ENCODE measurements around the gene RMDN2.

DNA sequence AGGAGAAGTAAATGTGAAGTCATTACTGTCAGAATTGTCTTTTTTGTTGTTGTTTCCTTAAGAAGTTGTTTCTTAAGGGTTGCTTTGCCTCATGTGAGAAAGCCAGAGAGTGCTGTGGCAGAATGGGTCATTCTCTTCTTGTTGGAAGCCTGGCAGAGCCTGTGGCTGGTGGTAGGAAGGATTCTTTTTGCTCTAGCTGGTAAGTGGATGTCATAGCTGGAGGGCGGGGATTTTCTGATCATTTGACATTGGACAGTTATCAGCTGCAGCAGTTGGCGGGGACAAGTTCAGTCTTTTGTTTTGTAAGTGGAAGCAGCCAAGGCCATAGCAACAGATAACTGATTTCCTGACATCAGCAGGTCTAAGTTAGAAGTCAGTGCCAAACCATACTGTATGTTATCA, 5.5 kb upstream of the RMDN2 start:
- TF ChIP-seq, protein P1, sequence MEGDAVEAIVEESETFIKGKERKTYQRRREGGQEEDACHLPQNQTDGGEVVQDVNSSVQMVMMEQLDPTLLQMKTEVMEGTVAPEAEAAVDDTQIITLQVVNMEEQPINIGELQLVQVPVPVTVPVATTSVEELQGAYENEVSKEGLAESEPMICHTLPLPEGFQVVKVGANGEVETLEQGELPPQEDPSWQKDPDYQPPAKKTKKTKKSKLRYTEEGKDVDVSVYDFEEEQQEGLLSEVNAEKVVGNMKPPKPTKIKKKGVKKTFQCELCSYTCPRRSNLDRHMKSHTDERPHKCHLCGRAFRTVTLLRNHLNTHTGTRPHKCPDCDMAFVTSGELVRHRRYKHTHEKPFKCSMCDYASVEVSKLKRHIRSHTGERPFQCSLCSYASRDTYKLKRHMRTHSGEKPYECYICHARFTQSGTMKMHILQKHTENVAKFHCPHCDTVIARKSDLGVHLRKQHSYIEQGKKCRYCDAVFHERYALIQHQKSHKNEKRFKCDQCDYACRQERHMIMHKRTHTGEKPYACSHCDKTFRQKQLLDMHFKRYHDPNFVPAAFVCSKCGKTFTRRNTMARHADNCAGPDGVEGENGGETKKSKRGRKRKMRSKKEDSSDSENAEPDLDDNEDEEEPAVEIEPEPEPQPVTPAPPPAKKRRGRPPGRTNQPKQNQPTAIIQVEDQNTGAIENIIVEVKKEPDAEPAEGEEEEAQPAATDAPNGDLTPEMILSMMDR (IDR thresholded peaks at IDR 0.05), result no peak
- TF ChIP-seq POLR2A (IDR thresholded peaks at IDR 0.05), result no peak

All from thyroid gland (tissue), 4 donors.